ENCODE measurements around the gene LRPAP1. TPM values are rescaled to one million over a fixed set of nuclear protein-coding genes. Genes with fewer than 3 reads are reported as not detected.

The LRPAP1 gene
- total RNA-seq, 1 donor from 2014 or later = 62.9 TPM

DNA sequence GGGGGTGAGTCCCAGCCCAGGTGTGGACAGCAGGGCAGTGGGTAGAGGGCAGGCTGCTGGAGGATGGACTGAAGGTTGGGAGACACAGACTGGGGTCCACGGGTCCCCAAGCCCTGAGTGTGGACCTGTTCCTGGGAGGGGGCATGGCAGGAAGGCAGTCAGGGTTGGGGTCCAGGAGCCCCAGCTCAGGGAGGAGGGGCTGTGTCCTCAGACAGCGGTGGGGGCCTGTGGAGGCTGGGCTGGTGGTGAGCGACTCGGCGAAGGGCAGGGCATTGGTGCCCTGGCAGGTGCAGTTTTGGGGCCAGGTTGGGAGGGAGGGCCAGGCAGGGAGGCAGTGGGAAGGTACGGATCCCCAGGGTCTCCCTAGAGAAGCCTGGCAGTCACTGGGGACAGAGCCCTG lies 35.1 kb downstream of the LRPAP1 start:
- Mint-ChIP-seq H3K27ac (no peak overlapping the region), H3K9me3 (no peaks in the 10 kb centered on the region), H3K36me3 (ENCODE audit: low read depth) (peaks cover 11% of the 10 kb centered on the region), H3K27me3 (no peaks in the 10 kb centered on the region), H3K4me1 (no peaks in the 10 kb centered on the region), H3K4me3 (no peak overlapping the region)
- TF ChIP-seq, protein P1, sequence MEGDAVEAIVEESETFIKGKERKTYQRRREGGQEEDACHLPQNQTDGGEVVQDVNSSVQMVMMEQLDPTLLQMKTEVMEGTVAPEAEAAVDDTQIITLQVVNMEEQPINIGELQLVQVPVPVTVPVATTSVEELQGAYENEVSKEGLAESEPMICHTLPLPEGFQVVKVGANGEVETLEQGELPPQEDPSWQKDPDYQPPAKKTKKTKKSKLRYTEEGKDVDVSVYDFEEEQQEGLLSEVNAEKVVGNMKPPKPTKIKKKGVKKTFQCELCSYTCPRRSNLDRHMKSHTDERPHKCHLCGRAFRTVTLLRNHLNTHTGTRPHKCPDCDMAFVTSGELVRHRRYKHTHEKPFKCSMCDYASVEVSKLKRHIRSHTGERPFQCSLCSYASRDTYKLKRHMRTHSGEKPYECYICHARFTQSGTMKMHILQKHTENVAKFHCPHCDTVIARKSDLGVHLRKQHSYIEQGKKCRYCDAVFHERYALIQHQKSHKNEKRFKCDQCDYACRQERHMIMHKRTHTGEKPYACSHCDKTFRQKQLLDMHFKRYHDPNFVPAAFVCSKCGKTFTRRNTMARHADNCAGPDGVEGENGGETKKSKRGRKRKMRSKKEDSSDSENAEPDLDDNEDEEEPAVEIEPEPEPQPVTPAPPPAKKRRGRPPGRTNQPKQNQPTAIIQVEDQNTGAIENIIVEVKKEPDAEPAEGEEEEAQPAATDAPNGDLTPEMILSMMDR (IDR thresholded peaks at IDR 0.05) = no peak
- CTCF ChIA-PET = no interaction called here
- no peak for DNase-seq
- no peak for ATAC-seq (ENCODE audit: low read depth)
- intact Hi-C loops (cut with micrococcal nuclease) = no loop called here
- POLR2A ChIA-PET = no interaction called here

GRCh38 chr4:3496021-3496420 lies 36.2 kb downstream of the LRPAP1 start:
- Mint-ChIP-seq H3K36me3 (ENCODE audit: low read depth) (peaks cover 15% of the 10 kb centered on the region), H3K4me1 (no peaks in the 10 kb centered on the region), H3K9me3 (no peaks in the 10 kb centered on the region), H3K27ac (no peak overlapping the region), H3K27me3 (no peaks in the 10 kb centered on the region), H3K4me3 (no peak overlapping the region)
- DNase-seq (no peak), ATAC-seq (ENCODE audit: low read depth) (no peak)
- intact Hi-C loops (cut with micrococcal nuclease) = no loop called here
- ChIA-PET CTCF (no interaction called here), POLR2A (no interaction called here)
- TF ChIP-seq, protein P1 (IDR thresholded peaks at IDR 0.05) = no peak

GRCh38 chr4:3495204-3495975 lies 36.8 kb downstream of the LRPAP1 start:
- Mint-ChIP-seq H3K36me3 (ENCODE audit: low read depth) (peaks cover 18% of the 10 kb centered on the region), H3K27ac (no peak overlapping the region), H3K27me3 (no peaks in the 10 kb centered on the region), H3K4me1 (no peaks in the 10 kb centered on the region), H3K9me3 (no peaks in the 10 kb centered on the region), H3K4me3 (no peak overlapping the region)
- intact Hi-C loops (cut with micrococcal nuclease) = no loop called here
- ATAC-seq (ENCODE audit: low read depth) = no peak
- CTCF ChIA-PET = no interaction called here
- DNase-seq = no peak
- TF ChIP-seq, protein P1 (IDR thresholded peaks at IDR 0.05) = no peak
- POLR2A ChIA-PET = no interaction called here

DNA sequence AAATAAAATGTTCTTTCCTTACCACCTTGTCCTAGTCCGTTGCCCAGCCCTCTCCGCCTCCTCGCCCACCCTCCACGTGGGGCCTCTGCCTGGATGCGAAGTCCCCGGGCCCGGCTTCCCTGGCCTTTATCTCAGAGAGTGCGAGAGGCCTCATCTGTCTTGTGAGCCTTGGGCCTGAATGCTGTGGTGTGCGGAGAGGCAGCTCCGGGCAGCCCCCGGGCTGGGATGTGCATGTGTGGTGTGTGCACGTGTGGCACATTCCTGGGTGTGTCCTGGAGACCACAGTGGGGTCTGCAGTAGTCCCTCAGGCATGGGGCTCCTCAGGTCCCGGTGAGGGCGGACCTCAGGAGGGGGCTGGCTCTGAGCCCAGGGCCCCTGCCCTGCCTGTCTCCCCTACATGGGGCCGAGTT lies 37.8 kb downstream of the LRPAP1 start:
- Mint-ChIP-seq H3K4me3 (no peak overlapping the region), H3K36me3 (ENCODE audit: low read depth) (peaks cover 18% of the 10 kb centered on the region), H3K27me3 (no peaks in the 10 kb centered on the region), H3K4me1 (peaks cover 1% of the 10 kb centered on the region), H3K9me3 (no peaks in the 10 kb centered on the region), H3K27ac (no peak overlapping the region)
- no peak for ATAC-seq (ENCODE audit: low read depth)
- ChIA-PET POLR2A (no interaction called here), CTCF (no interaction called here)
- TF ChIP-seq, protein P1 (IDR thresholded peaks at IDR 0.05) = no peak
- no peak for DNase-seq
- intact Hi-C loops (cut with micrococcal nuclease) = no loop called here

GRCh38 chr4:3493720-3494461 lies 38.3 kb downstream of the LRPAP1 start:
- Mint-ChIP-seq H3K4me1 (peaks cover 7% of the 10 kb centered on the region), H3K27me3 (no peaks in the 10 kb centered on the region), H3K36me3 (ENCODE audit: low read depth) (peaks cover 18% of the 10 kb centered on the region), H3K9me3 (no peaks in the 10 kb centered on the region), H3K4me3 (no peak overlapping the region), H3K27ac (no peak overlapping the region)
- TF ChIP-seq, protein P1 (IDR thresholded peaks at IDR 0.05) = no peak
- ATAC-seq (ENCODE audit: low read depth) (no peak), DNase-seq (no peak)
- ChIA-PET CTCF (no interaction called here), POLR2A (no interaction called here)
- intact Hi-C loops (cut with micrococcal nuclease) = no loop called here
